Natural killer cell treated with Interleukin-12 subunit alpha and Interleukin-12 subunit beta and Interleukin-15 and Interleukin-18, amount 100 ng/mL, for 72 hours (primary cell): ENCODE measurements around the gene LONP1. TPM values are rescaled to one million over a fixed set of nuclear protein-coding genes. Genes with fewer than 3 reads are reported as not detected.
A peak's percentile ranks its signal among the peaks of the same experiment; 100 is the strongest.
"Not testable (repeated sequence)": the region's sequence is repeated elsewhere in the genome, so short reads cannot be mapped to it uniquely, and the experiment has no call there.

Experiments
- ATAC-seq, 2 donors: fragments of 150-1000 bp; cut with Tn5 transposase in 1 of 2; sonication (Bioruptor Pico), chemical (Tn5 transposase) in 1 of 2; 2 replicates each; pipeline ENCODE4 v1.10.0; 2021
- DNase-seq: peaks from one replicate; pipeline ENCODE4 v3.0.0; 2022; ENCODE audit warnings: low spot score
- H3K27ac Mint-ChIP-seq, 2 donors: 1 replicate in 1 of 2; 2 replicates in 1 of 2; pipeline ENCODE4 v1.8.0; 2022; ENCODE audit warnings: mixed read lengths in 2 of 2, mild to moderate bottlenecking in 1 of 2, moderate library complexity in 1 of 2
- H3K27me3 Mint-ChIP-seq, 2 donors: 1 replicate in 1 of 2; 2 replicates in 1 of 2; pipeline ENCODE4 v1.8.0; 2022; ENCODE audit warnings: mixed read lengths in 2 of 2
- H3K36me3 Mint-ChIP-seq: one replicate; pipeline ENCODE4 v1.8.0; 2022; ENCODE audit warnings: mixed read lengths
- H3K4me1 Mint-ChIP-seq, 2 donors: 1 replicate in 1 of 2; 2 replicates in 1 of 2; pipeline ENCODE4 v1.8.0; 2022; ENCODE audit warnings: low read depth in 2 of 2, mixed read lengths in 2 of 2, mild to moderate bottlenecking in 1 of 2
- H3K4me3 Mint-ChIP-seq: one replicate; pipeline ENCODE4 v1.8.0; 2022; ENCODE audit warnings: mixed read lengths
- H3K9me3 Mint-ChIP-seq: 2 replicates; pipeline ENCODE4 v1.8.0; 2022; ENCODE audit warnings: mixed read lengths
- total RNA-seq, 2 donors: library from RNA; stranded (reverse); gene quantifications; one replicate each; pipeline ENCODE4 v1.2.3, GENCODE V29; 2022

LONP1 gene
- total RNA-seq, 2 donors from 2014 or later, result 151 to 267 TPM

- Mint-ChIP-seq H3K27ac (no peak overlapping the region), H3K36me3 (no peaks in the 10 kb centered on the region), H3K4me3 (no peak overlapping the region), H3K4me1 (peaks cover 0 to 6% of the 10 kb centered on the region in 2 donors), H3K27me3 (no peaks in the 10 kb centered on the region), H3K9me3 (no peaks in the 10 kb centered on the region)
- DNase-seq (no peak), ATAC-seq (no peak)
Observed at GRCh38 chr19:5703819-5704818, 15.8 kb downstream of the LONP1 start.

DNA sequence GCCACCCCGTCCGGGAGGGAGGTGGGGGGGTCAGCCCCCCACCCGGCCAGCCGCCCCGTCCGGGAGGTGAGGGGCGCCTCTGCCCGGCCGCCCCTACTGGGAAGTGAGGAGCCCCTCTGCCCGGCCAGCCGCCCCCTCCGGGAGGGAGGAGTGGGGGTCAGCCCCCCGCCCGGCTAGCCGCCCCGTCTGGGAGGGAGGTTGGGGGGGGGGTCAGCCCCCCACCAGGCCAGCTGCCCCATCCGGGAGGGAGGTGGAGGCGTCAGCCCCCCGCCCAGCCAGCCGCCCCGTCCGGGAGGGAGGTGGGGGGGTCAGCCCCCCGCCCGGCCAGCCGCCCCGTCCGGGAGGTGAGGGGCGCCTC is 17.9 kb downstream of the LONP1 start:
- H3K4me1 Mint-ChIP-seq, result peaks cover 0 to 12% of the 10 kb centered on the region in 2 donors
- not testable (repeated sequence) for H3K4me3 Mint-ChIP-seq, H3K27ac Mint-ChIP-seq, DNase-seq, H3K9me3 Mint-ChIP-seq, H3K36me3 Mint-ChIP-seq, H3K27me3 Mint-ChIP-seq, ATAC-seq

DNA sequence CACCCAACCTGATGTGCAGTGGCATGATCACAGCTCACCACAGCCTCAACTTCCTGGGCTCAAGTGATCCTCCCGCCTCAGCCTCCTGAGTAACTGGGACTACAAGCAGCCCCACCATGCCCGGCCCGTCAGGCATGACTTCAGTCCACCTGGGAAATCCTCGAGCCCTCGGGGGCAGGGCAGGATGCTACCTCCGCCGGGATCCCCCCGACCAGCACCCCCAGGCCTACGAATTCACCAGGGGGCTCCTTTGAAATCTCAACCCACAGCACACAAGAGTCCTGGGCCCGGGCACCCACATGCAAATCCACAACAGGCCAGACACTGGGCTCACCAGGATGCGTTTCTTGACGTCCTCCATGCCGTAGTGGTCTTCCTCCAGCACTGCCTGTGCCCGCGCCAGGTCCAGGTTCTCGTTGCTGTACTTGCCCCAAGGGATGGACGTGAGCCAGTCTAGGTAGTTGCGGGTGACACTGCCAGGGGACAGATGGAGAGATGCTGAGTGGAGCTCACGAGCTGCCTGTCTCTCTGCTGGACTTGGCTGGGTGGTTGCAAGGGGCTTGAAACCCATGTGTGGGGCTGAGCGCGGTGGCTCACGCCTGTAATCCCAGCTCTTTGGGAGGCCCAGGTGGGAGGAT is 19.4 kb downstream of the LONP1 start:
- ATAC-seq (no peak), DNase-seq (no peak)
- no peak overlapping the region for H3K4me3 Mint-ChIP-seq
- no peaks in the 10 kb centered on the region for H3K9me3 Mint-ChIP-seq
- H3K27me3 Mint-ChIP-seq, result no peaks in the 10 kb centered on the region
- peaks cover 0 to 13% of the 10 kb centered on the region in 2 donors for H3K4me1 Mint-ChIP-seq
- H3K36me3 Mint-ChIP-seq, result no peaks in the 10 kb centered on the region
- H3K27ac Mint-ChIP-seq, result no peak overlapping the region

DNA sequence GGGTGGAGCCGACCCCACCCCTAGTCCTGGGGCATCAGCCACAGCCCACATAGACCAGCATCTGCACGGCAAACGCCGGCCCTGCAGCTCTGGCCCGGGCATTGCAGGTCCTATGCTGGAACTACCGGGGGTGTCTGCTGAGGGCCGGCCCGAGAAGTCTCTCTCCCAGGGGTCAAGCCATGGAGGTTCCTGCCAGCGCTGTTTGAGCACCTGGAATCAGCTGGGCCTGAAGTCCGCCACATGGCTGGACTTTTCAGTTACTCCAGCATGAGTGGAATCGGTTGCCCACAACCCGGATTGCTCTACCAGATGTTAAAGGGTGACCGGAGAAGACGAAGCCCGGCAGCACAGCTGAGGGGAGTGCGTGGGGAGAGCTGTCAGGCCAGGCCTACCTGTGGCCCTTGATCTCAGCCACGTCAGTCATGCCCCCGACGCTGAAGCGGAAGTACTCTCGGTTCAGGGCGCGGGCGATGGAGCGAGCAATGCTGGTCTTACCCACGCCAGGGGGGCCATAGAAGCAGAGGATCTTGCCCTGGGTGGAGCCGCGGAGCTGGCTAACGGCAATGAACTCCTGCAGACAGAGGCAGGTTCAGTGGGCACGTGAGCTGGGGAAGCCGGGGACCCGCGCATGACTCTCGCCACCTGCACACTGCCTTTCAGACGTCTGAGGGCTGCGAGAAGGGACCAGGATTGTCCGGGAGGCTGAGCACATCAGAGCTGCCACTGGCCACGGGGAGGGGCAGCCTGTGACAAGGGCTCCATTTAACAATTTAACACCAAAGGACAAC is 21.1 kb downstream of the LONP1 start:
- H3K27ac Mint-ChIP-seq, result no peak overlapping the region
- H3K4me3 Mint-ChIP-seq, result no peak overlapping the region
- peak in 1 of 2 donors; percentile 3 for ATAC-seq
- H3K27me3 Mint-ChIP-seq, result no peaks in the 10 kb centered on the region
- H3K36me3 Mint-ChIP-seq, result no peaks in the 10 kb centered on the region
- H3K4me1 Mint-ChIP-seq, result peaks cover 0 to 16% of the 10 kb centered on the region in 2 donors
- no peak for DNase-seq
- H3K9me3 Mint-ChIP-seq, result no peaks in the 10 kb centered on the region

GRCh38 chr19:5697890-5698634 is 21.9 kb downstream of the LONP1 start:
- Mint-ChIP-seq H3K4me1 (peaks cover 0 to 15% of the 10 kb centered on the region in 2 donors), H3K27me3 (no peaks in the 10 kb centered on the region), H3K4me3 (no peak overlapping the region), H3K9me3 (no peaks in the 10 kb centered on the region), H3K36me3 (no peaks in the 10 kb centered on the region), H3K27ac (no peak overlapping the region)
- DNase-seq (no peak), ATAC-seq (no peak)

DNA sequence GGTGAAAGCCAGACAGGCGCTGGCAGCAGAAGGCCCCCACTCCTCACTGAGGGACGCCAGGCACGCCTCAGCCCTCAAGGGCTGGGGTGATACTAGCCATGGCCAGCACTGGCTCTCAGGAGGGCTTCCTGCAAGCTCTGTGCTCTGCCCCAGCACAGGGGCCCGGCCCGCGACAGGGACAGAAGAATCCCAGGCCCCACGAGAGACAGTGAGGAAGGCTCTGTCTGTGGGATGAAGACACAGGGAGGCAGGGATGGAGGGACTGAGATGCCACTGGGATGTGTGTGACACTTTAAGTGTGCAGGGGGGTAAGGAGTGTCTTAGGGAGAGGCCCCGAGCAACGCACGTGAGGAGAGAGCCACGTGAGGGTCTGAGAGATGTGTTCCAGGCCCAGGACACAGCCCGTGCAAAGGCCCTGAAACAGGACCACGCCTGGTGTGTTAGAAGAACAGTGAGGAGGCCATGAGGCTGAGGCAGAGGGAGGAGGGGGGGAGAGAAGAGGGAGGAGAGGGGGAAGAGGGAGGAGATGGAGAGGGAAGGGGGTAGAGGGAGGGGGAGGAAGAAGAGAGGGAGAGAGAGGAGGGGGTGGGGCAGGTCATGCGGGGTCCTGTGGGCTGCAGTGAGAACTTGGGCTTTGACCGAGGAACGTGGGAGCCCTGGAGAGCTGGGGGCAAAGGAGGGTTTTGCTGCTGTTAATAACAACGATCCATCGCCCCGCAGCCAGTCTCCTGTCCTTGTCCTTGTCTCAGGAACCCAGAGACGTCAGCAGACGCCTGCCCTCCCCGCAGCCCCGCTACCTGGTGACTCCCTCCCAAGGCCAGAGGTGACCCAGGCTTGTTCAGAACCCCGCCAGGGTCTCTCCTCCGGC is 22.7 kb downstream of the LONP1 start:
- DNase-seq (no peak), ATAC-seq (no peak)
- no peaks in the 10 kb centered on the region for H3K27me3 Mint-ChIP-seq
- H3K4me1 Mint-ChIP-seq, result peaks cover 0 to 20% of the 10 kb centered on the region in 2 donors
- H3K36me3 Mint-ChIP-seq, result no peaks in the 10 kb centered on the region
- no peaks in the 10 kb centered on the region for H3K9me3 Mint-ChIP-seq
- no peak overlapping the region for H3K27ac Mint-ChIP-seq
- H3K4me3 Mint-ChIP-seq, result no peak overlapping the region

GRCh38 chr19:5696196-5697021 is 23.5 kb downstream of the LONP1 start:
- no peaks in the 10 kb centered on the region for H3K9me3 Mint-ChIP-seq
- H3K27ac Mint-ChIP-seq, result no peak overlapping the region
- H3K27me3 Mint-ChIP-seq, result no peaks in the 10 kb centered on the region
- DNase-seq, result no peak
- no peak for ATAC-seq
- no peaks in the 10 kb centered on the region for H3K36me3 Mint-ChIP-seq
- peaks cover 0 to 18% of the 10 kb centered on the region in 2 donors for H3K4me1 Mint-ChIP-seq
- no peak overlapping the region for H3K4me3 Mint-ChIP-seq

DNA sequence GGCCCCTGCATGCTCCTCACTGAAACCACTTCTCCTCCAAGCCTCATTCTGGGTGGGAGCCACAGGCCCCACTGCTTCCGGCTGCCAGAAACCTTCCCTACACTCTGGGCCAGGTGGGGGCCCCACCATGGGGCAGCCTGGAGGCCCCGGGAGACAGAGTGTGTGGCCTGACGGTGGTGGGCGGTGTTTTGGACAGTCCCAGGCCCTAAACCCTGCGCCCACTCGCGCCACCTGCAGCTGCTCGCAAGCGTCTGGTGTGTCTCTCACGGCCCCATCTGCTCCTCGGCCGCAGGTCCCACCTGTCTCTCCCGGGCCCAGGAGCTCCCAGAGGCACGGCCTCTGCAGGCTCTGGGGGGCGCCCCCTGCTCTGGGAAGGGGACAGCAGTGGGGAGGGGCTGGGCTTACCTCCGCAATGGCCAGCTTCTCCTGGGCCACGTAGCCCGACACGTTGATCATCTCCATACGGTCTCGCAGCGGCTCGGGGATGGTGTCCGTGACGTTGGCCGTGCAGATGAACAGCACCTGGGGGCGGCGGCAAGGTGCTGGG is 24.2 kb downstream of the LONP1 start:
- Mint-ChIP-seq H3K27me3 (no peaks in the 10 kb centered on the region), H3K4me1 (peaks cover 3 to 23% of the 10 kb centered on the region in 2 donors), H3K4me3 (no peak overlapping the region), H3K9me3 (no peaks in the 10 kb centered on the region), H3K36me3 (peaks cover 3% of the 10 kb centered on the region), H3K27ac (no peak overlapping the region)
- no peak for ATAC-seq
- DNase-seq, result no peak

- Mint-ChIP-seq H3K4me1 (peaks cover 9 to 27% of the 10 kb centered on the region in 2 donors), H3K9me3 (no peaks in the 10 kb centered on the region), H3K36me3 (peaks cover 7% of the 10 kb centered on the region), H3K27ac (no peak overlapping the region), H3K4me3 (no peak overlapping the region), H3K27me3 (no peaks in the 10 kb centered on the region)
- ATAC-seq, result no peak
- DNase-seq, result no peak
Observed at GRCh38 chr19:5694956-5695648, 24.8 kb downstream of the LONP1 start.

DNA sequence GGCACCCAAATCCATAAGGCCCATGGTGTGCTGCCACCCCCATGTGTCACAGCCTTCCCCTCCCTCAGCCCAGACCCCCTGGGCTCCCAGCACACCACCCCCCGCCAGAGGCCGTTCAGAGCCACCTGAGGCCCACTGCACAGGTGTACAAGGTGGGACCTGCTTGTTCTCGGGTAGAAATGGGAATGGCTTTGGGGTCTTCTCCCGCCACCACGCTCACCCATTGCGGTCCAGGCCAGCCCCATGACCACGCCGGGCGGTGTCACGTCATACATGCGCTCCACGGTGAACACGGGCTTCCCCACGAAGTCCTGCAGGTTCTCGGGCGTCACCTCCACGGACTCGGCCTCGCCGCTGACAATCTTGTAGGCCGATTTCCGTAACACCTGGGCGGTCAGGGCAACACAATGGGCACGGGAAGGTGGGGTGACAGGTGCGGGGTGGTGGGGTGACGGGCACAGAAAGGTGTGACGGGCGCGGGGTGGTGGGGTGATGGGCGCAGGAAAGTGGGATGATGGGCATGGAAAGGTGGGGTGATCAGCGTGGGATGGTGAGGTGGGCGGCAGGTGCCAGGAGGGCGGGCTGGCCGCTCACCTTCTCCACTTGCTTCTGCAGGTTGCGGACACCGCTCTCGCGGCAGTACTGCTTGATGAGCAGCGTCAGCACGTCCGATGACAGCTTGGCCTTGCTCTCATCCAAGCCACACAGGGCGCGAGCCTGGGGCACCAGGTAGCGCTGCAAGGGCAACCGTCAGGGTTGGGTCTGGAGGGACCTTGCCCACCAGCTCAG is 25.6 kb downstream of the LONP1 start:
- no peak for DNase-seq
- Mint-ChIP-seq H3K27me3 (no peaks in the 10 kb centered on the region), H3K4me1 (peaks cover 14 to 31% of the 10 kb centered on the region in 2 donors), H3K27ac (no peak overlapping the region), H3K9me3 (no peaks in the 10 kb centered on the region), H3K36me3 (peaks cover 7% of the 10 kb centered on the region), H3K4me3 (no peak overlapping the region)
- no peak for ATAC-seq
